ENCODE results near the gene HOXA2. TPM values are rescaled to one million over a fixed set of nuclear protein-coding genes. Genes with fewer than 3 reads are reported as not detected.

Gene HOXA2
- total and polyA plus RNA-seq, 2 of the 8 experiments (the other 6 are each of a cell fraction or from before 2014, with no cell fraction given): not detected

DNA sequence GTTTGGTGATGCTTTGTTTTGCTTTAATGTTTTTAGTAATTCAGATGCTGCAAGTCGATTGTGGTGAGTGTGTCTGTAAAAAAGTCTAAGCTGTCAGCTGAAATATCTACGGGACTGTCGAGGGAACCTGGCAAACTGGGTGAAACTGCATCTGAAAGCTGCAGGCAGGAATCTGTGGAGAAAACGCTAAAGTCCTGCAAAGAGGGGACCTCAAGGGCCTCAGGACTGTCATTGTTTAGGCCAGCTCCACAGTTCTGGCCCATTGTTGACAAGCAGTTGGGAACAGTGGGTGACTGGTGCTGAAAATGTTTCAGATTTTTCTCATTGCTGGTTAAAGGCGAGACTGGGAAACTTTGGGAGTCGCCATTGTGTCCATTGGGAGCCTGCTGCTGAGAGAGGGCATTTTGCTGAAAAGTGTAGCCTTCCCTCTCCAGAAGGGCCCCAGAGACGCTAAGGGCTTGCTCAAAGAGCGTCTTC is 1.8 kb downstream of the HOXA2 start (continued):
- TF ChIP-seq, protein P1, sequence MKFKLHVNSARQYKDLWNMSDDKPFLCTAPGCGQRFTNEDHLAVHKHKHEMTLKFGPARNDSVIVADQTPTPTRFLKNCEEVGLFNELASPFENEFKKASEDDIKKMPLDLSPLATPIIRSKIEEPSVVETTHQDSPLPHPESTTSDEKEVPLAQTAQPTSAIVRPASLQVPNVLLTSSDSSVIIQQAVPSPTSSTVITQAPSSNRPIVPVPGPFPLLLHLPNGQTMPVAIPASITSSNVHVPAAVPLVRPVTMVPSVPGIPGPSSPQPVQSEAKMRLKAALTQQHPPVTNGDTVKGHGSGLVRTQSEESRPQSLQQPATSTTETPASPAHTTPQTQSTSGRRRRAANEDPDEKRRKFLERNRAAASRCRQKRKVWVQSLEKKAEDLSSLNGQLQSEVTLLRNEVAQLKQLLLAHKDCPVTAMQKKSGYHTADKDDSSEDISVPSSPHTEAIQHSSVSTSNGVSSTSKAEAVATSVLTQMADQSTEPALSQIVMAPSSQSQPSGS (IDR thresholded peaks at IDR 0.05; ENCODE audit: low read length): peak; percentile 55; the same call in 1 of the 2 replicates
- TF ChIP-seq KDM4A (IDR thresholded peaks at IDR 0.05; ENCODE audit: low read depth, low read length, severe bottlenecking): peak; percentile 9
- no peak for TF ChIP-seq GTF2F1 (IDR thresholded peaks at IDR 0.05; ENCODE audit: borderline replicate concordance, low read depth, low read length)
- peak; percentile 43; the same call in 1 of the 2 replicates for TF ChIP-seq SP1 (IDR thresholded peaks at IDR 0.05; ENCODE audit: low read depth, low read length)
- no peak for TF ChIP-seq JUND (IDR thresholded peaks at IDR 0.05; ENCODE audit: low read length)
- TF ChIP-seq EP300 (IDR thresholded peaks at IDR 0.05; ENCODE audit: borderline replicate concordance in 1 of 2, low read depth in 2 of 2, low read length in 2 of 2): no peak
- TF ChIP-seq RAD21 (IDR thresholded peaks at IDR 0.05 in 1 of 2, conservative IDR thresholded peaks at IDR 0.05 in 1 of 2; ENCODE audit: low read depth in 2 of 2, low read length in 2 of 2): no peak
- no peak for TF ChIP-seq CBX5 (IDR thresholded peaks at IDR 0.05; ENCODE audit: low read depth, low read length)
- no peak for TF ChIP-seq EZH2 (IDR thresholded peaks at IDR 0.05; ENCODE audit: low read depth, low read length, severe bottlenecking)
- TF ChIP-seq HDAC2 (IDR thresholded peaks at IDR 0.05; ENCODE audit: borderline replicate concordance in 1 of 2, low read depth in 2 of 2, low read length in 2 of 2): no peak
- peak; percentile 34; the same call in 1 of the 2 replicates for TF ChIP-seq YY1 (IDR thresholded peaks at IDR 0.05; ENCODE audit: low read depth, low read length)
- no peak for TF ChIP-seq SIN3A (conservative IDR thresholded peaks at IDR 0.05 in 1 of 2, IDR thresholded peaks at IDR 0.05 in 1 of 2; ENCODE audit: low read depth in 1 of 2, low read length in 2 of 2)
